ENCODE results near the gene DDX23.

DNA sequence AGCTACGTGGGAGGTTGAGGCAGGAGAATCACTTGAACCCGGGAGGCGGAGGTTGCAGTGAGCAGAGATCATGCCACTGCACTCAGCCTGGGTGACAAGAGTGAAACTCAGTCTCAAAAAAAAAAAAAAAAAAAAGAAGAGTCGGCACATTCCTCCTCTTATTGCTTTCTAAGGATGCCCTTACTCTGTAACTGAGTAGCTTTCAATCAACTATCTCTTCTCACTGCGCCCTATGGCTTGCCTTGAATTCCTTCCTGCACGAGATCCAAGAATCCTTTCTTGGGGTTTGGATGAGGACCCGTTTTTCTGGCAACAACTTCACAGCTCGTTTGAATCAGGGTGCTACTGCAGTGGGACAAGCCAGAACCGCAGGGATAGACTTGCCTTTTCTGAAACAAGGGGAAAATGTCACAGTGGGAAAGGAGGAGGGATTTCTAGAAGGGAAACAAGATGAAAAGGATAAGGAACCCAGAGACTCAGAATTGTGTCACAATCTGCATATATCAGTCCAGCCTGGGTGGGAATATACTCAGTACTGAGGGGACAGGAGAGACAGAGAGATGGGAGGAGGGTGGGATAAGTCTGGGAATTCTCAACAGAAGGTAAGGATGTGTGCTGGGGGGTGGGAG is 29.8 kb upstream of the DDX23 start:
- TF ChIP-seq GATA2 (IDR thresholded peaks at IDR 0.05; ENCODE audit: low read depth, low read length), result no peak
- TF ChIP-seq GATA3 (IDR thresholded peaks at IDR 0.05; ENCODE audit: low read depth, low read length), result no peak

Measured in SH-SY5Y (cell line).